Spleen (tissue), 11 donors: Measurements from ENCODE around the gene IFNGR1. TPM values are rescaled to one million over a fixed set of nuclear protein-coding genes. Genes with fewer than 3 reads are reported as not detected.

Source experiments
- DNase-seq: peaks from one replicate; pipeline ENCODE4 v3.0.0-alpha.2; 2020
- H3K27ac ChIP-seq, 8 donors: fragments of 200-600 bp; sonication (generic) in 7 of 8; 1 replicate in 4 of 8; 2 replicates in 4 of 8; pipeline versions ENCODE4 v1.5.0 to v1.8.0; 2016 to 2021; ENCODE audit warnings: inconsistent platforms in 4 of 8, mild to moderate bottlenecking in 4 of 8, moderate library complexity in 1 of 8
- H3K27me3 ChIP-seq, 7 donors: fragments of 200-600 bp; sonication (generic) in 6 of 7; replicated peaks in 1 of 7; 1 replicate in 4 of 7; 2 replicates in 3 of 7; pipeline versions ENCODE4 v1.5.0 to v1.8.0; 2016 to 2021; ENCODE audit warnings: inconsistent platforms in 3 of 7, mild to moderate bottlenecking in 1 of 7
- H3K36me3 ChIP-seq, 6 donors: fragments of 200-600 bp; sonication (generic) in 5 of 6; 1 replicate in 4 of 6; 2 replicates in 2 of 6; pipeline versions ENCODE4 v1.5.0 to v1.8.0; 2016 to 2021; ENCODE audit warnings: inconsistent platforms in 2 of 6
- H3K4me1 ChIP-seq, 6 donors: fragments of 200-600 bp; sonication (generic) in 5 of 6; 1 replicate in 3 of 6; 2 replicates in 3 of 6; pipeline versions ENCODE4 v1.5.0 to v1.8.0; 2016 to 2021; ENCODE audit warnings: inconsistent platforms in 3 of 6
- H3K4me3 ChIP-seq, 8 donors: fragments of 200-600 bp; sonication (generic) in 7 of 8; 1 replicate in 4 of 8; 2 replicates in 4 of 8; pipeline versions ENCODE4 v1.5.0 to v1.8.0; 2016 to 2021; ENCODE audit warnings: inconsistent platforms in 4 of 8, mild to moderate bottlenecking in 4 of 8, moderate library complexity in 2 of 8
- H3K9me3 ChIP-seq, 8 donors: fragments of 200-600 bp; sonication (generic) in 7 of 8; 1 replicate in 4 of 8; 2 replicates in 4 of 8; pipeline versions ENCODE4 v1.5.0 to v1.8.0; 2016 to 2021; ENCODE audit warnings: inconsistent platforms in 4 of 8
- CTCF ChIP-seq, 11 experiments: fragments of 200-600 bp in 7 of 11; fragments of 450-650 bp in 4 of 11; sonication (generic) in 4 of 11; IDR thresholded peaks in 8 of 11; conservative IDR thresholded peaks in 3 of 11; 1 replicate in 7 of 11; 2 replicates in 4 of 11; pipeline versions ENCODE4 v1.4.0 to v1.8.0; 2016 to 2021; ENCODE audit warnings: antibody characterized with exemption in 11 of 11, inconsistent platforms in 4 of 11, mild to moderate bottlenecking in 1 of 11
- POLR2A ChIP-seq, 3 donors: fragments of 450-650 bp; IDR thresholded peaks; one replicate each; pipeline ENCODE4 v1.5.1; 2017; ENCODE audit warnings: antibody characterized with exemption in 3 of 3, mild to moderate bottlenecking in 1 of 3
- POLR2AphosphoS5 ChIP-seq, 3 donors: sonication (generic); formaldehyde crosslinking; IDR thresholded peaks; one replicate each; pipeline ENCODE4 v1.5.1; 2017; ENCODE audit warnings: antibody characterized with exemption in 3 of 3
- WGBS, 5 donors: extraction: QIAGEN DNeasy Blood & Tissue Kit in 3 of 5; methylation state at CpG; one replicate each; pipeline versions ENCODE4 v1.1.5 to v1.1.7; 2013 to 2018; 5-methylcytosine and 5-hydroxymethylcytosine counted together
- intact Hi-C: fragments of 100-400 bp; cut with DNase I; formaldehyde crosslinking; loops from one replicate; pipeline ENCODE4 v1.15.0; 2023; ENCODE audit warnings: low total_unique reads
- polyA plus RNA-seq, 3 donors: library from polyadenylated mRNA; stranded (reverse); fragments of 200-250 nt; gene quantifications; one replicate each; pipeline ENCODE4 v1.2.1, GENCODE V29; 2013
- total RNA-seq, 7 donors: library from RNA; depleted of rRNA in 3 of 7; stranded (reverse); fragments of >200 nt in 3 of 7; fragmentation: NEBNext Ultra II Directional in 4 of 7; extraction: Animal tissue kit (Norgen Biotek cat#: 25700) in 4 of 7; gene quantifications; one replicate each; pipeline versions ENCODE4 v1.1.0 to v1.2.1, GENCODE V29; 2016 to 2021
- donor health status: healthy with polysubstance abuse.
- donor health status: DM: no; HTN: no; CAD: no; lungs with moderate emphysema.
- donor health status: DM: no; HTN: no; CAD: no.
- donor health status: Bipolar disorder and iron deficiency.
- donor health status: healthy.
- donor health status: DM: no; HTN: no; CAD: no.
- donor health status: DM: yes; HTN: yes; CAD: no.

The IFNGR1 gene
- total and polyA plus RNA-seq, 10 donors: 119 to 291 (median 183) TPM

- H3K36me3 ChIP-seq: no peaks in the 10 kb centered on the region
- H3K4me3 ChIP-seq: no peak overlapping the region
- no peak for DNase-seq
- peaks cover 10 to 55% (median 27%) of the 10 kb centered on the region in 6 donors for H3K4me1 ChIP-seq
- TF ChIP-seq CTCF (IDR thresholded peaks at IDR 0.05 in 8 of 11, conservative IDR thresholded peaks at IDR 0.05 in 3 of 11) (no peak), POLR2AphosphoS5 (IDR thresholded peaks at IDR 0.05) (peak in 1 of 3 donors; percentile 7)
- no peaks in the 10 kb centered on the region for H3K27me3 ChIP-seq
- intact Hi-C loops: no loop called here
- WGBS, 5 donors: 59 to 68% (median 63%) methylated on average over 13 of the region's 13 CpGs
- peak overlapping the region; percentile 0 to 64 (median 34) for H3K27ac ChIP-seq
- H3K9me3 ChIP-seq: no peaks in the 10 kb centered on the region
Measured at GRCh38 chr6:137171824-137172733, 47.1 kb downstream of the IFNGR1 start.

GRCh38 chr6:137171053-137171374 lies 48.2 kb downstream of the IFNGR1 start:
- no peak for TF ChIP-seq POLR2A (IDR thresholded peaks at IDR 0.05)
- TF ChIP-seq CTCF (IDR thresholded peaks at IDR 0.05 in 8 of 11, conservative IDR thresholded peaks at IDR 0.05 in 3 of 11): no peak
- TF ChIP-seq POLR2AphosphoS5 (IDR thresholded peaks at IDR 0.05): no peak
- WGBS, 5 donors: 77 to 88% (median 83%) methylated on average over 1 of the region's 1 CpG
- Histone ChIP-seq H3K27me3 (no peaks in the 10 kb centered on the region), H3K36me3 (no peaks in the 10 kb centered on the region), H3K4me1 (peaks cover 15 to 56% (median 35%) of the 10 kb centered on the region in 6 donors), H3K4me3 (no peak overlapping the region), H3K9me3 (no peaks in the 10 kb centered on the region), H3K27ac (peak overlapping the region in 4 of 8 donors; percentile 34 to 64 (median 42))
- intact Hi-C loops: no loop called here
- DNase-seq: no peak

GRCh38 chr6:137170266-137171052 lies 48.7 kb downstream of the IFNGR1 start:
- Histone ChIP-seq H3K9me3 (no peaks in the 10 kb centered on the region), H3K4me3 (no peak overlapping the region), H3K27me3 (no peaks in the 10 kb centered on the region), H3K36me3 (no peaks in the 10 kb centered on the region), H3K4me1 (peaks cover 20 to 56% (median 36%) of the 10 kb centered on the region in 6 donors), H3K27ac (peak overlapping the region in 3 of 8 donors; percentile 36 to 64 (median 47))
- DNase-seq: no peak
- intact Hi-C loops: no loop called here
- TF ChIP-seq POLR2A (IDR thresholded peaks at IDR 0.05): no peak
- no peak for TF ChIP-seq POLR2AphosphoS5 (IDR thresholded peaks at IDR 0.05)
- no peak for TF ChIP-seq CTCF (IDR thresholded peaks at IDR 0.05 in 8 of 11, conservative IDR thresholded peaks at IDR 0.05 in 3 of 11)
- WGBS, 5 donors: 86 to 91% (median 88%) methylated on average over 13 of the region's 13 CpGs
